B cell (primary cell): ENCODE results near the gene CDC42BPG. TPM values are rescaled to one million over a fixed set of nuclear protein-coding genes. Genes with fewer than 3 reads are reported as not detected.

Experiments
- ATAC-seq: fragments of 200-7000 bp; cut with Tn5 transposase; one replicate; pipeline ENCODE4 v1.10.0; 2021; ENCODE audit warnings: low read depth, mild to moderate bottlenecking, moderate number of reproducible peaks, moderate library complexity
- CTCF ChIA-PET: fragments of 350-600 bp; sonication (Branson Sonifier 250); formaldehyde crosslinking; loops from one replicate; lab custom pipeline; 2021; ENCODE audit warnings: antibody characterized with exemption, inconsistent platforms; lab: Charles Lee
- POLR2A ChIA-PET: fragments of 350-600 bp; sonication (Branson Sonifier 250); formaldehyde crosslinking; loops from one replicate; lab custom pipeline; 2021; ENCODE audit warnings: antibody characterized with exemption; lab: Charles Lee
- DNase-seq: peaks from one replicate; pipeline ENCODE4 v3.0.0; 2013
- H2AFZ ChIP-seq: 2 replicates; pipeline ENCODE4 v1.6.1; 2012; ENCODE audit warnings: mild to moderate bottlenecking, low read depth, low read length; ENCODE audit not compliant: insufficient read depth, poor library complexity, severe bottlenecking
- H3K27ac ChIP-seq, 2 donors: 1 replicate in 1 of 2; 2 replicates in 1 of 2; pipeline ENCODE4 v1.5.1; 2012 to 2013; ENCODE audit warnings: low read length in 2 of 2, mild to moderate bottlenecking in 2 of 2, moderate library complexity in 1 of 2
- H3K27me3 ChIP-seq, 4 experiments: fragments of 200-600 bp in 1 of 4; sonication (generic) in 1 of 4; replicated peaks in 1 of 4; 1 replicate in 2 of 4; 2 replicates in 2 of 4; pipeline versions ENCODE4 v1.6.1 to v1.7.0; 2013 to 2016; ENCODE audit warnings: low read length in 3 of 4, mild to moderate bottlenecking in 2 of 4, mixed read lengths in 1 of 4, moderate library complexity in 1 of 4; ENCODE audit not compliant: insufficient read depth in 4 of 4, control insufficient read depth in 3 of 4; ENCODE audit errors: control extremely low read depth in 1 of 4
- H3K36me3 ChIP-seq, 2 experiments: replicated peaks in 1 of 2; 1 replicate in 1 of 2; 2 replicates in 1 of 2; pipeline versions ENCODE4 v1.6.1 to v1.7.1; 2013; ENCODE audit warnings: low read length in 1 of 2; ENCODE audit not compliant: insufficient read depth in 2 of 2, control insufficient read depth in 1 of 2; ENCODE audit errors: control extremely low read depth in 1 of 2, extremely low read depth in 1 of 2
- H3K4me1 ChIP-seq, 2 donors: fragments of 200-600 bp in 1 of 2; sonication (generic) in 1 of 2; 1 replicate in 1 of 2; 2 replicates in 1 of 2; pipeline versions ENCODE4 v1.5.1 to v1.6.1; 2013 to 2017; ENCODE audit warnings: low read length in 2 of 2; ENCODE audit not compliant: control insufficient read depth in 2 of 2, insufficient read depth in 2 of 2
- H3K4me2 ChIP-seq: replicated peaks from 2 replicates; pipeline ENCODE3; 2012; ENCODE audit warnings: mild to moderate bottlenecking, low read depth, low read length; ENCODE audit not compliant: poor library complexity, severe bottlenecking
- H3K4me3 ChIP-seq, 5 experiments: fragments of 200-600 bp in 1 of 5; sonication (generic) in 1 of 5; 1 replicate in 3 of 5; 2 replicates in 2 of 5; pipeline versions ENCODE4 v1.5.1 to v1.7.0; 2011 to 2016; ENCODE audit warnings: low read length in 4 of 5, mild to moderate bottlenecking in 4 of 5, low read depth in 2 of 5, control low read depth in 1 of 5, moderate library complexity in 1 of 5; ENCODE audit not compliant: insufficient read depth in 1 of 5; ENCODE audit errors: control extremely low read depth in 1 of 5, extremely low read depth in 1 of 5
- H3K79me2 ChIP-seq: fragments of 200-600 bp; sonication (generic); one replicate; pipeline ENCODE4 v1.6.0; 2016; ENCODE audit warnings: low read length; ENCODE audit not compliant: control insufficient read depth, insufficient read depth
- H3K9ac ChIP-seq: fragments of 200-600 bp; sonication (generic); 2 replicates; pipeline ENCODE4 v1.6.1; 2017; ENCODE audit warnings: mild to moderate bottlenecking, low read length, moderate library complexity
- H3K9me3 ChIP-seq, 3 donors: one replicate each; pipeline versions ENCODE4 v1.6.1 to v1.7.1; 2013; ENCODE audit warnings: low read length in 2 of 3; ENCODE audit not compliant: control insufficient read depth in 2 of 3, insufficient read depth in 1 of 3; ENCODE audit errors: control extremely low read depth in 1 of 3
- H4K20me1 ChIP-seq: 2 replicates; pipeline ENCODE4 v1.6.0; 2012; ENCODE audit warnings: mild to moderate bottlenecking, low read length; ENCODE audit not compliant: insufficient read depth, control insufficient read depth, poor library complexity, severe bottlenecking
- H3K27ac Mint-ChIP-seq: one replicate; pipeline ENCODE4 v1.8.0; 2021; ENCODE audit warnings: mixed read lengths
- H3K27me3 Mint-ChIP-seq: one replicate; pipeline ENCODE4 v1.8.0; 2021; ENCODE audit warnings: mixed read lengths
- H3K4me1 Mint-ChIP-seq: one replicate; pipeline ENCODE4 v1.8.0; 2021; ENCODE audit warnings: mixed read lengths
- H3K4me3 Mint-ChIP-seq: one replicate; pipeline ENCODE4 v1.8.0; 2021; ENCODE audit warnings: mixed read lengths
- H3K9me3 Mint-ChIP-seq: one replicate; pipeline ENCODE4 v1.8.0; 2022; ENCODE audit warnings: mixed read lengths; ENCODE audit not compliant: insufficient read depth
- EZH2 ChIP-seq: IDR thresholded peaks from 2 replicates; pipeline ENCODE4 v1.6.1; 2012; ENCODE audit warnings: borderline replicate concordance, low read depth, mild to moderate bottlenecking, moderate library complexity, low read length; ENCODE audit not compliant: insufficient read depth, poor library complexity, severe bottlenecking
- WGBS: methylation state at CpG from one replicate; pipeline ENCODE4 v1.1.5; 2013; ENCODE audit warnings: missing lambda C conversion rate; ENCODE audit not compliant: insufficient coverage; 5-methylcytosine and 5-hydroxymethylcytosine counted together
- intact Hi-C: fragments of 100-400 bp; cut with micrococcal nuclease; formaldehyde crosslinking; loops from one replicate; pipeline ENCODE4 v1.10.0; 2022
- polyA plus RNA-seq: library from polyadenylated mRNA; depleted of rRNA; stranded (reverse); fragments of >200 nt; gene quantifications from 2 replicates; pipeline ENCODE4 v1.2.3, GENCODE V29; 2012
- total RNA-seq, 2 donors: library from RNA; stranded (reverse); fragments of 120-200 nt in 1 of 2; gene quantifications; 1 replicate in 1 of 2; 2 replicates in 1 of 2; pipeline versions ENCODE4 v1.2.3 to v1.2.4, GENCODE V29; 2013 to 2022
- TF ChIP-seq, protein P1 (sequence below): fragments of 200-600 bp; IDR thresholded peaks from one replicate; pipeline ENCODE4 v1.8.0; 2022; ENCODE audit warnings: antibody characterized with exemption, mild to moderate bottlenecking

CDC42BPG gene
- total and polyA plus RNA-seq, 2 donors (not counting 1 experiment from before 2014, with no cell fraction given) = 3.7 to 8.7 TPM

- DNase-seq (peak; percentile 82), ATAC-seq (peak; percentile 84)
- under 1% methylated on average over 39 of the region's 46 CpGs for WGBS
- intact Hi-C loops = loop anchor here (1.0 to 2.0 kb wide), 5 partner anchors 8 to 78 kb away; partner anchors contain the start of genes CDC42BPG and RASGRP2
- H3K27me3 ChIP-seq = no peaks in the 10 kb centered on the region
- H3K27ac Mint-ChIP-seq = peak within 1 kb of the TSS; percentile 95
- H3K79me2 ChIP-seq = peaks cover 41% of the 10 kb centered on the region
- no peaks in the 10 kb centered on the region for H3K9me3 Mint-ChIP-seq
- H3K4me3 Mint-ChIP-seq = peak within 1 kb of the TSS; percentile 98
- peak within 1 kb of the TSS; percentile 90 for H3K9ac ChIP-seq
- peak within 1 kb of the TSS; percentile 99 for H2AFZ ChIP-seq
- H3K27me3 Mint-ChIP-seq = no peaks in the 10 kb centered on the region
- H4K20me1 ChIP-seq = peaks cover 11% of the 10 kb centered on the region
- POLR2A ChIA-PET = interaction anchor here (0.6 to 2.6 kb wide), 11 partner anchors 8 to 218 kb away, joined by 3 to 16 read pairs (median 4); partner anchors contain the start of genes MAP4K2, RASGRP2 and SF1
- peaks cover 15 to 32% of the 10 kb centered on the region in 2 donors for H3K4me1 ChIP-seq
- TF ChIP-seq, protein P1, sequence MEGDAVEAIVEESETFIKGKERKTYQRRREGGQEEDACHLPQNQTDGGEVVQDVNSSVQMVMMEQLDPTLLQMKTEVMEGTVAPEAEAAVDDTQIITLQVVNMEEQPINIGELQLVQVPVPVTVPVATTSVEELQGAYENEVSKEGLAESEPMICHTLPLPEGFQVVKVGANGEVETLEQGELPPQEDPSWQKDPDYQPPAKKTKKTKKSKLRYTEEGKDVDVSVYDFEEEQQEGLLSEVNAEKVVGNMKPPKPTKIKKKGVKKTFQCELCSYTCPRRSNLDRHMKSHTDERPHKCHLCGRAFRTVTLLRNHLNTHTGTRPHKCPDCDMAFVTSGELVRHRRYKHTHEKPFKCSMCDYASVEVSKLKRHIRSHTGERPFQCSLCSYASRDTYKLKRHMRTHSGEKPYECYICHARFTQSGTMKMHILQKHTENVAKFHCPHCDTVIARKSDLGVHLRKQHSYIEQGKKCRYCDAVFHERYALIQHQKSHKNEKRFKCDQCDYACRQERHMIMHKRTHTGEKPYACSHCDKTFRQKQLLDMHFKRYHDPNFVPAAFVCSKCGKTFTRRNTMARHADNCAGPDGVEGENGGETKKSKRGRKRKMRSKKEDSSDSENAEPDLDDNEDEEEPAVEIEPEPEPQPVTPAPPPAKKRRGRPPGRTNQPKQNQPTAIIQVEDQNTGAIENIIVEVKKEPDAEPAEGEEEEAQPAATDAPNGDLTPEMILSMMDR = no peak
- no peak for TF ChIP-seq EZH2
- peak within 1 kb of the TSS; percentile 36 to 99 (median 86) for H3K4me3 ChIP-seq
- peaks cover 34% of the 10 kb centered on the region for H3K4me1 Mint-ChIP-seq
- peak within 1 kb of the TSS; percentile 95 for H3K4me2 ChIP-seq
- H3K36me3 ChIP-seq = peaks cover 0 to 21% of the 10 kb centered on the region in 2 experiments
- CTCF ChIA-PET = interaction anchor here (0.8 to 1.6 kb wide), 8 partner anchors 11 to 67 kb away, joined by 3 to 7 read pairs (median 4); partner anchors contain the start of genes CDC42BPG and SF1
- H3K27ac ChIP-seq = peak within 1 kb of the TSS; percentile 63 to 79
- H3K9me3 ChIP-seq = no peaks in the 10 kb centered on the region
Observed at GRCh38 chr11:64810271-64810890, 34.1 kb downstream of the CDC42BPG start, which contains the start of gene MEN1. Gene MEN1, minus strand, starts transcription at chr11:64810551. Its CDS starts 442 bp downstream, at chr11:64810109.
